A673 (cell line): ENCODE data around the gene KCNIP4. TPM values are rescaled to one million over a fixed set of nuclear protein-coding genes. Genes with fewer than 3 reads are reported as not detected.

Experiments
- BruUV-seq: library from RNA; stranded (reverse); fragments of 400-500 nt; replicated peaks from 2 replicates; lab custom pipeline; 2021; lab: Mats Ljungman, UMichigan
- CTCF ChIA-PET: fragments of 300-600 bp; sonication (Branson Sonifier 250); formaldehyde crosslinking; loops from one replicate; lab custom pipeline; 2022; ENCODE audit warnings: antibody characterized with exemption; lab: Charles Lee
- POLR2A ChIA-PET: fragments of 300-600 bp; sonication (Branson Sonifier 250); formaldehyde crosslinking; loops from one replicate; lab custom pipeline; 2022; ENCODE audit warnings: antibody characterized with exemption; ENCODE audit not compliant: low non-redundant PET; lab: Charles Lee
- DNase-seq: peaks from one replicate; pipeline ENCODE4 v3.0.0-alpha.2; 2015; ENCODE audit warnings: low spot score
- H3K27ac ChIP-seq: fragments of 200-600 bp; sonication (generic); 2 replicates; pipeline ENCODE4 v1.5.1; 2016; ENCODE audit warnings: mixed run types, low read depth, mild to moderate bottlenecking, mixed read lengths, antibody characterized with exemption, low read length; ENCODE audit not compliant: poor library complexity, severe bottlenecking
- H3K27me3 ChIP-seq: fragments of 200-600 bp; sonication (generic); replicated peaks from 2 replicates; pipeline ENCODE4 v1.6.1; 2017; ENCODE audit warnings: mixed run types, low read depth, mild to moderate bottlenecking, mixed read lengths, antibody characterized with exemption, low read length; ENCODE audit not compliant: insufficient read depth, poor library complexity
- H3K36me3 ChIP-seq: fragments of 200-600 bp; sonication (generic); 2 replicates; pipeline ENCODE4 v1.6.1; 2016; ENCODE audit warnings: mixed run types, mild to moderate bottlenecking, mixed read lengths, antibody characterized with exemption, low read length; ENCODE audit not compliant: insufficient read depth, poor library complexity, severe bottlenecking
- H3K4me1 ChIP-seq: fragments of 200-600 bp; sonication (generic); 2 replicates; pipeline ENCODE4 v1.6.1; 2017; ENCODE audit warnings: mixed run types, mild to moderate bottlenecking, mixed read lengths, antibody characterized with exemption, low read length; ENCODE audit not compliant: insufficient read depth, poor library complexity, severe bottlenecking
- H3K4me3 ChIP-seq: fragments of 200-600 bp; sonication (generic); 2 replicates; pipeline ENCODE4 v1.5.1; 2016; ENCODE audit warnings: low read depth, mixed run types, mild to moderate bottlenecking, mixed read lengths, low read length; ENCODE audit not compliant: poor library complexity, severe bottlenecking
- H3K9me3 ChIP-seq: fragments of 200-600 bp; sonication (generic); 2 replicates; pipeline ENCODE4 v1.6.1; 2016; ENCODE audit warnings: mixed run types, low read depth, mild to moderate bottlenecking, mixed read lengths, antibody characterized with exemption, low read length; ENCODE audit not compliant: poor library complexity, severe bottlenecking
- EZH2 ChIP-seq: fragments of 200-600 bp; sonication (generic); IDR thresholded peaks from 2 replicates; pipeline ENCODE4 v1.6.1; 2017; ENCODE audit warnings: borderline replicate concordance, low read depth, mild to moderate bottlenecking, mixed read lengths, antibody characterized with exemption, low read length; ENCODE audit not compliant: poor library complexity, severe bottlenecking
- intact Hi-C: fragments of 100-400 bp; cut with micrococcal nuclease; formaldehyde crosslinking; loops from one replicate; pipeline ENCODE4 v1.10.0; 2022; ENCODE audit not compliant: unreplicated experiment
- total RNA-seq: library from RNA; stranded (reverse); gene quantifications from 2 replicates; pipeline ENCODE4 v1.2.3, GENCODE V29; 2021
- TF ChIP-seq, protein P1 (sequence below): fragments of 300-800, 200-600 bp; sonication (generic); conservative IDR thresholded peaks from 2 replicates; pipeline ENCODE4 v1.5.1; 2017; ENCODE audit warnings: low read depth, mild to moderate bottlenecking, antibody characterized with exemption, low read length, moderate library complexity, mixed read lengths

The KCNIP4 gene
- total RNA-seq, 1 experiment from 2014 or later: not detected

DNA sequence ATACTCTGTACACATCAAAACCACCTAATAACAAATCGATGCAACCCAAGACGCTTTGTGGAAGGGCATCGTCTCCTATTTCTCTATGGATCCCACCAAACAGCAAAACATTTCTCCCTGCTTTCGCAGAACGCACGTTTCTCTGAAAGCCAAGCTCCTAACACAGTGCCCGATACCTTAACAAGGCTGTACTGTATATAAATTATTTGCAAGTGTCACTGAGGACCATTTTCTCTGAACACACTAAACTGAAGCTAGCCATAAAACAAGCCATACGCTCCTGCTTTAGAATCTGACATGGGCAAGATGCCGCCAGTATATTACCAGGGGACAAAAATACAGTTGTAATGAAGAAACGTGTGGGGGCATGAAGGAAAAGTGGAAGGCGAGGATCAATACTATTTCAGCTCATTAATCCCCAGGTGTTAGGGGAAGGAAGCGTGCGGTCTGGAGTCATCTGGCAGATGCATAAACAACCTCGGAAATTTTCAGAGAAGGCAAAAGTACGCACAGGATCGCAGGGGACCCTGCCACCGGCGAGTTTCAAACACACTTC lies 703 bp downstream of the KCNIP4 start:
- Histone ChIP-seq H3K4me1 (no peaks in the 10 kb centered on the region), H3K36me3 (no peaks in the 10 kb centered on the region), H3K27ac (no peak overlapping the region), H3K9me3 (no peaks in the 10 kb centered on the region), H3K4me3 (no peak overlapping the region), H3K27me3 (peaks cover 34% of the 10 kb centered on the region)
- no peak for DNase-seq
- intact Hi-C loops: no loop called here
- TF ChIP-seq EZH2: no peak
- TF ChIP-seq, protein P1, sequence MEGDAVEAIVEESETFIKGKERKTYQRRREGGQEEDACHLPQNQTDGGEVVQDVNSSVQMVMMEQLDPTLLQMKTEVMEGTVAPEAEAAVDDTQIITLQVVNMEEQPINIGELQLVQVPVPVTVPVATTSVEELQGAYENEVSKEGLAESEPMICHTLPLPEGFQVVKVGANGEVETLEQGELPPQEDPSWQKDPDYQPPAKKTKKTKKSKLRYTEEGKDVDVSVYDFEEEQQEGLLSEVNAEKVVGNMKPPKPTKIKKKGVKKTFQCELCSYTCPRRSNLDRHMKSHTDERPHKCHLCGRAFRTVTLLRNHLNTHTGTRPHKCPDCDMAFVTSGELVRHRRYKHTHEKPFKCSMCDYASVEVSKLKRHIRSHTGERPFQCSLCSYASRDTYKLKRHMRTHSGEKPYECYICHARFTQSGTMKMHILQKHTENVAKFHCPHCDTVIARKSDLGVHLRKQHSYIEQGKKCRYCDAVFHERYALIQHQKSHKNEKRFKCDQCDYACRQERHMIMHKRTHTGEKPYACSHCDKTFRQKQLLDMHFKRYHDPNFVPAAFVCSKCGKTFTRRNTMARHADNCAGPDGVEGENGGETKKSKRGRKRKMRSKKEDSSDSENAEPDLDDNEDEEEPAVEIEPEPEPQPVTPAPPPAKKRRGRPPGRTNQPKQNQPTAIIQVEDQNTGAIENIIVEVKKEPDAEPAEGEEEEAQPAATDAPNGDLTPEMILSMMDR: no peak
- ChIA-PET POLR2A (no interaction called here), CTCF (no interaction called here)
- BruUV-seq: no TSS peak

DNA sequence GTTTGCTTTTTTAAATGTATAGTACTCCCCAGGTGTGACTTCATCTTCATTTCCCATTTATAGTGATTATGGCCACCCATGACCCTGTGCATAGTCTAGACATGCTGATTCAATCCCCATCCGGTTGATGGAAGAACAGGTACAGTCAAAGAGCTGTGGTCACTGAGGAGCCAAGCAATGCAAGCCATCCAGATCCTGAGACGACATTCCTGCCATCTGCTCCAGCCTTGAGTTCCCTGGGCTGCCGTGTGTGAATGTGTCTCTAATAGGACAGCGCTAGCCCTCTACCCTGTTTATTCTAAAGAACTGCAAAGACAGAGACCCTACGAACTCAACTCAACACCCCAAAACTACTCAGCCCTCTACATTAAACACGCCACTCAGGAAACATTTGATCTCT lies 1.7 kb downstream of the KCNIP4 start:
- H3K9me3 ChIP-seq: no peaks in the 10 kb centered on the region
- H3K27ac ChIP-seq: no peak overlapping the region
- no peak overlapping the region for H3K4me3 ChIP-seq
- BruUV-seq: no TSS peak
- DNase-seq: no peak
- H3K27me3 ChIP-seq: peaks cover 34% of the 10 kb centered on the region
- no peaks in the 10 kb centered on the region for H3K36me3 ChIP-seq
- ChIA-PET POLR2A (no interaction called here), CTCF (no interaction called here)
- intact Hi-C loops: no loop called here
- H3K4me1 ChIP-seq: no peaks in the 10 kb centered on the region
- no peak for TF ChIP-seq EZH2
- TF ChIP-seq, protein P1: no peak

DNA sequence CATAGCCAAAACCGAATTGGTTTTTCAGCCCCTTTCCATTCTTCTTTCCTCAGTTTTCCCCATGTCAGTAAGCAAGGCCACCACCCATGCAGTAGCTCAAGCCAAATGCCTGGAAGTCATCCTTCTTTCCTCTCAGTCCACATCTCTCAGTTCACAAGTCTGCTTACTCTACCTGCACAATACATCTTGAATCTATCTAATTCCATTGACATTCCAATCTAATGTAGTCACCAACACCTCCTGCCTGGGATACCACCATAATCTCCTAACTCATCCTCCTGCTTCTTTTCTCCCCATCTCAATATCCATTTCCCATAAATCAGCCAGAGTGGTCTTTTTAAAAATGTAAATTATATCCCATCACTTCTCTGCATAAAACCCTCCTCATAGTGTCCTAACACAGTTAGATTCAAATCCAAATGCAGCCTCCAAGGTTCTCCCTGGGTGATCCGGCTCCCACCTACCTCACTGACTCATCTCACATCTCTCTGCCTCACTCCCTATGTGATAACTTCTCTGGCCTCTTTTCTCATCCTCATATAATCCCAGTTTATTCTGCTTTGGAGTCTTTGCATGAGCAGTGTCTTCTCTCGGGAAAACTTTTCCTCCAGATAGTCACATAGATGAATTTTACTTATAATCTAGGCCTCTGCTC lies 26.9 kb downstream of the KCNIP4 start:
- ChIA-PET CTCF (no interaction called here), POLR2A (no interaction called here)
- TF ChIP-seq, protein P1: no peak
- no peak for TF ChIP-seq EZH2
- intact Hi-C loops: no loop called here
- H3K4me1 ChIP-seq: no peaks in the 10 kb centered on the region
- no peaks in the 10 kb centered on the region for H3K36me3 ChIP-seq
- H3K27me3 ChIP-seq: no peaks in the 10 kb centered on the region
- peaks cover 4% of the 10 kb centered on the region for H3K9me3 ChIP-seq
- no TSS peak for BruUV-seq
- H3K4me3 ChIP-seq: no peak overlapping the region
- DNase-seq: no peak
- H3K27ac ChIP-seq: no peak overlapping the region
